ENCODE results near the gene NFASC. TPM values are rescaled to one million over a fixed set of nuclear protein-coding genes. Genes with fewer than 3 reads are reported as not detected.
A peak's percentile ranks its signal among the peaks of the same experiment; 100 is the strongest.

NFASC gene
- polyA plus RNA-seq, 3 donors: 0.08 TPM; not detected in 2

GRCh38 chr1:204958317-204959307, 88.0 kb downstream of the NFASC start:
- H3K36me3 Mint-ChIP-seq: no peaks in the 10 kb centered on the region
- no peak overlapping the region for H3K9ac ChIP-seq (ENCODE audit: insufficient read depth, low read length, poor library complexity, severe bottlenecking)
- peak overlapping the region in 1 of 2 donors; percentile 59 for H3K4me3 Mint-ChIP-seq
- H3K4me1 ChIP-seq (ENCODE audit: control insufficient read depth in 1 of 2, insufficient read depth in 2 of 2, low read length in 2 of 2): no peaks in the 10 kb centered on the region
- H3K27ac ChIP-seq (ENCODE audit: low read depth in 1 of 2, low read length in 2 of 2): no peak overlapping the region
- H3K27ac Mint-ChIP-seq: peak overlapping the region in 1 of 7 donors; percentile 60
- 95% methylated on average over 7 of the region's 11 CpGs for WGBS (ENCODE audit: insufficient coverage)
- no peak overlapping the region for H3K4me3 ChIP-seq (replicated peaks in 1 of 3; ENCODE audit: low read depth in 2 of 3, low read length in 3 of 3)
- peaks cover 0 to 2% of the 10 kb centered on the region in 2 donors for H3K27me3 ChIP-seq (ENCODE audit: control insufficient read depth in 2 of 2, insufficient read depth in 2 of 2, low read length in 2 of 2)
- no peaks in the 10 kb centered on the region for H3K79me2 ChIP-seq (ENCODE audit: insufficient read depth, low read length)
- H3K9me3 ChIP-seq (replicated peaks in 1 of 2; ENCODE audit: control insufficient read depth in 1 of 2, insufficient read depth in 1 of 2, low read length in 2 of 2): no peaks in the 10 kb centered on the region
- H3K4me2 ChIP-seq (replicated peaks; ENCODE audit: extremely low read depth, low read length, poor library complexity, severe bottlenecking): no peak overlapping the region
- H3K27me3 Mint-ChIP-seq (ENCODE audit: low read depth in 3 of 3): peaks cover 7 to 12% (median 9%) of the 10 kb centered on the region in 3 donors
- no peaks in the 10 kb centered on the region for H4K20me1 ChIP-seq (ENCODE audit: insufficient read depth, low read length)
- H3K9me3 Mint-ChIP-seq: no peaks in the 10 kb centered on the region
- H2AFZ ChIP-seq (ENCODE audit: insufficient read depth, low read depth, low read length, poor library complexity, severe bottlenecking): no peak overlapping the region
- peaks cover 3% of the 10 kb centered on the region for H3K4me1 Mint-ChIP-seq
- no peak for DNase-seq
- H3K36me3 ChIP-seq (replicated peaks in 1 of 2; ENCODE audit: control insufficient read depth in 1 of 2, insufficient read depth in 2 of 2, low read length in 2 of 2): no peaks in the 10 kb centered on the region
- intact Hi-C loops (cut with micrococcal nuclease): no loop called here
- TF ChIP-seq CTCF (IDR thresholded peaks at IDR 0.05): no peak

DNA sequence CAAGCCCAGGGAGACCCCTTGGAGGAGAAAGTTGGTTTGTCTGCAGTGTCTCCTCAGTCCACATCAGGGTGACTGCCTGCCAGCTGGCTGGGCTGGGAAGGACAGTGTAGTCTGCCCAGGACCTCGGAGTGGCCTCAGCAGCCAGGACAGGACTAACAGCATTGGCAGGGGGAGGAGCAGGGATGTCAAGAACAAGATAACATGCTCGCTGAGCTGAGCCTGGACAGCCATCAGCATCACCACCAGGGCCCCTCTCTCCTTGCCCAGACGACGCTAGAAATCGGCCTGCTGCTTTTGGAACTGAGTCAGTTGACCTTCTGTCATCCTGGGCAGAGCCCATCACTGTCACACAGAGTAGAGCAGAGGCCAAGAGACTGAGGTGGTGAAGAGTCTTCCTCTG, 88.7 kb downstream of the NFASC start:
- H3K4me3 ChIP-seq (replicated peaks in 1 of 3; ENCODE audit: low read depth in 2 of 3, low read length in 3 of 3): no peak overlapping the region
- H2AFZ ChIP-seq (ENCODE audit: insufficient read depth, low read depth, low read length, poor library complexity, severe bottlenecking): no peak overlapping the region
- H3K27me3 Mint-ChIP-seq (ENCODE audit: low read depth in 3 of 3): peaks cover 7 to 12% (median 9%) of the 10 kb centered on the region in 3 donors
- H3K79me2 ChIP-seq (ENCODE audit: insufficient read depth, low read length): no peaks in the 10 kb centered on the region
- H3K36me3 ChIP-seq (replicated peaks in 1 of 2; ENCODE audit: control insufficient read depth in 1 of 2, insufficient read depth in 2 of 2, low read length in 2 of 2): no peaks in the 10 kb centered on the region
- H3K36me3 Mint-ChIP-seq: no peaks in the 10 kb centered on the region
- no peak overlapping the region for H3K27ac ChIP-seq (ENCODE audit: low read depth in 1 of 2, low read length in 2 of 2)
- no peak overlapping the region for H3K4me2 ChIP-seq (replicated peaks; ENCODE audit: extremely low read depth, low read length, poor library complexity, severe bottlenecking)
- no peaks in the 10 kb centered on the region for H4K20me1 ChIP-seq (ENCODE audit: insufficient read depth, low read length)
- H3K9me3 ChIP-seq (replicated peaks in 1 of 2; ENCODE audit: control insufficient read depth in 1 of 2, insufficient read depth in 1 of 2, low read length in 2 of 2): no peaks in the 10 kb centered on the region
- peak overlapping the region in 1 of 7 donors; percentile 60 for H3K27ac Mint-ChIP-seq
- DNase-seq: no peak
- H3K9me3 Mint-ChIP-seq: no peaks in the 10 kb centered on the region
- H3K4me3 Mint-ChIP-seq: no peak overlapping the region
- H3K27me3 ChIP-seq (ENCODE audit: control insufficient read depth in 2 of 2, insufficient read depth in 2 of 2, low read length in 2 of 2): peaks cover under 1 to 4% of the 10 kb centered on the region in 2 donors
- no peak overlapping the region for H3K9ac ChIP-seq (ENCODE audit: insufficient read depth, low read length, poor library complexity, severe bottlenecking)
- intact Hi-C loops (cut with micrococcal nuclease): no loop called here
- no peak for TF ChIP-seq CTCF (IDR thresholded peaks at IDR 0.05)
- H3K4me1 Mint-ChIP-seq: peaks cover 3% of the 10 kb centered on the region
- WGBS (ENCODE audit: insufficient coverage): 80% methylated on average over 1 of the region's 5 CpGs
- H3K4me1 ChIP-seq (ENCODE audit: control insufficient read depth in 1 of 2, insufficient read depth in 2 of 2, low read length in 2 of 2): no peaks in the 10 kb centered on the region

Measured in CD14-positive monocyte (primary cell).